Erythroblast (primary cell): ENCODE results near the gene UBE2V1.

ENCODE experiments used
- DNase-seq, 2 experiments: peaks; one replicate each; lab custom pipeline; 2025; lab: John Stamatoyannopoulos, UW
- GATA1 ChIP-seq: IDR thresholded peaks from 2 replicates; pipeline ENCODE4 v1.6.1; 2011; ENCODE audit warnings: low read depth, mild to moderate bottlenecking, control low read depth, low read length, moderate library complexity
- POLR2A ChIP-seq: IDR thresholded peaks from 2 replicates; pipeline ENCODE4 v1.6.1; 2011; ENCODE audit warnings: mild to moderate bottlenecking, low read length

UBE2V1 gene

GRCh38 chr20:50050214-50050613 is 62.7 kb downstream of the UBE2V1 start:
- no peak for TF ChIP-seq POLR2A
- no peak for TF ChIP-seq GATA1
- no peak for DNase-seq

DNA sequence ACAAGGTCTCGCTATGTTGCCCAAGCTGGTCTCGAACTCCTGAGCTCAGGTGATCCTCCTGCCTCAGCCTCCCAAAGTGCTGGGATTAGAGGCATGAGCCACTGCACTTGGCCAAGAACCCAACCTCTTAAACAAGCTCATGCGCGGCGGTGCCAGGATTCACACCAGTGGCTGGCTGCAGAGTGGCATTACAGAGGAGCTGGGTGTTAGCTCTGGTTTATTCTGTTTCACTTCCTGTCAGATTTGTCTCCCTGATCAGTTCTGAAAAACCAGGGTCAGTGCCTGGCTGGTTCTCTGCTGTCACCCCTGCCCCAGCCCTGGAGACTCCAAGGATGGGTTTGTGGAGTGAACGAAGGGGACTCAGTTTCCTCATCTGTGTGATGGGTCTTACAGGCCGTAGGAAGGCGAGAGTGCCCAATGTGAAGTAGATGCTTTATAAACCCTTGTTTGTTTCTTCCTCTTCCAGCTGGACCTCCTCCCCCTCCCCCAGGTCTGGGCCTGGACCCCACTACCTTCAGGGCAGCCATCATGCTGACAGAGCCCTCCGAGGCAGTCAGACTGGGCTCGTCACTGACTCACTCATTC is 63.4 kb downstream of the UBE2V1 start:
- DNase-seq = no peak
- TF ChIP-seq GATA1 (no peak), POLR2A (no peak)

DNA sequence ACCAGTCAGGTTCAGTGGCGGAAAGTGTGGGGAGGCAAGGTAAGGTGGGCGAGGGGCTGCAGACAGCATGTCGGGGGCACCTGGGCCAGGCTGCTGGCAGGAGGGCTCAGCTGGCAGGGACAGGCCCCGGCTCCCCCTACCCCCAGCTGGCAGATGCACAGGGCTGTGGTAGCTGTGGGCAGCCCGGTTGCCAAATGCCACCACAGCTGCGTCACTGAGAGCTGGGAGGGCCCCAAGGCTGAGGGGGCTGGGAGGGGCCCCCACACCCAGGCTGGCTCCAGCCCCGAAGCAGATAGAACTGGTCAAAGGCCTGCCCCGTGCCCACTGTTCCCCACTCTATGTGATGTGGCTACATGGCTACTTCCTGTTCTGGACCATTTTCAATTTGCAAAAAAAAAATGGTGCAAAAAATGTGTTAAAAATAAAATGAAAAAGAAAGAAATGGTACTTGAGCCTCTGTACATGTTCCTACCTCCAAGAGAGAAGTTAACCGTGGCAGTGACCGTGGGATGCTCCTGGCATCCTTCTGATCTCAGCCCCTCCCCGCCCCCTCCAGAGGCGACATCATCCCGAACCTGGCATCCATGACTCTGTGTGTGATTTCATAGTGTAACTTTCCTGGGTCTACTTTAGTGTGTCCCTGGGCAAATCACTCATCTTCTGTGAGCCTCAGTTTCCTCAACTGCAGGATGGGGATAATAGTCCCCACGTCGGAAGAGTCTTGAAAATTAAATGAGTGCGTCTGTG is 64.4 kb downstream of the UBE2V1 start:
- DNase-seq = no peak
- TF ChIP-seq GATA1 (no peak), POLR2A (no peak)

DNA sequence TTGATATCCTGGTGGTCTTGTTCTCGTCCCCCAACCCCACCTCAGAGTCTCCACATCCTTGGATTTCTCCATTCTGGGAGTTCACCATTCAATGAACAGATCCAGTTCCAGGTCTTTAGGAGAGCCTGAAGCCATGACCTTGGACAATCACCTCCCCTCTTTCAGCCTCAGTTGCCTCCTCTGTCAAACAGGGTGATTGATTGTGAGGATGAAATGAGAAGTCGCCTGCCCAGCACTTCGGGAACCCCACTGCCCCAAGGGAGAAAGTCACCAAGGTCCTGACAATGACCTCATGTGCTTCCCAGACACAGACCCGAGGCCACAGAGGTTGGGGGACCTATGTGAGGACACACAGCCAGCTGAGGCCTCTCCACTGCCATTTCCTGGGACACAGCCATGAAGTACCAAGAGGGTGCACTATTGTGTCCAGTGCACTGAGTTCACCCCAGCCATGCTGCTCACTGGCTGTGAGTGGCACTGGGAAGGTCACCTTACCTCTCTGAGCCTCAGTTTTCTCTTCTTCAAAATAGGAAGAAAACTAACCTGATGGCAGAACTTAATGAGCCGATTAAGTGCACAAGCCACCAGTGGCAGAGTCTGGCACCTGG is 68.5 kb downstream of the UBE2V1 start:
- TF ChIP-seq GATA1 (no peak), POLR2A (no peak)
- DNase-seq = no peak

GRCh38 chr20:50043573-50044352 is 69.2 kb downstream of the UBE2V1 start:
- TF ChIP-seq POLR2A = no peak
- TF ChIP-seq GATA1 = no peak
- DNase-seq = no peak

DNA sequence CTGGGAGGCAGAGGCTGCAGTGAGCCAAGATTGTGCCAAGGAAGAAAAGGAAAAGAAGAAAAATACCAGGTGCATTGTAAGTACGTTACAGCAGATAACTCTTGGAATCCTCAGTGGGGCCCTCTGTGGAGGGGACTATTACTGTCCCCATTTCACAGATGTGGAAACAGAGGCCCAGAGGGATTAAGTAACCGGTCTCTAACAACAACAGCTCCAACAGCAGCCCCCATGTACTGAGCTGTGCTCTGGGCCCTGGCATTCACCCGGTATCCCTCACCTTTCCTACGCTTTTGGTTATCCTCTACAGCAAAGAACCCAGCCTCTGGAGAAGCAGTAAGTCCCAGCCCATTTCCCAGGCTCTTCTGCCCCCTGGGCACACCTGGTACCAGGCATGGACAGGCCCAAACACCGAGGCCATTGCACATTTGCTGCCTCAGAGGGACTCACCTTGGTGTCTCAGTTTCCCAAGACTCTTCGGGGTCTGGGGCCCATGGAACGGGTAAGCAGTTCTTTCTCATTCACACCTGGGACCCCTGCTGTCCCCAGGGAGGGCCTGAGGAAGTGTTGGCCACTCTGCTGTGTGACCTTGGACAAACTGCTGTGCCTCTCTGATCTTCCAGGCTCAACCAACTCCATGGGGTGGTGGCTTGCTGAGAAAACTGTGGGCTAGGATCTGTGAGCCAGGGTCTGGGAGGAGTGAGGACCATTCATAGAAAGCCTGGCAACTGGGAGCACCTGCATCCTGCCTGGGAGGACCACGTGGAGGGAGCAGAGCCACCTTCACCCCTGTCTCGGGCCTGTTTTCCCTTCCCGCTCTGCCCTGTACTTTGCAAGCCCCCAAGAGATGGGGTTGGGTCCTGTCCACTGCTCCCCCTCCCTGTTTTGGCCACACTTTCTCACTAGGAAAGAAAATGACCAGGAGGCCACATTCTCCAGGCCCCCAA is 70.3 kb downstream of the UBE2V1 start:
- DNase-seq = no peak
- TF ChIP-seq GATA1 (no peak), POLR2A (no peak)

DNA sequence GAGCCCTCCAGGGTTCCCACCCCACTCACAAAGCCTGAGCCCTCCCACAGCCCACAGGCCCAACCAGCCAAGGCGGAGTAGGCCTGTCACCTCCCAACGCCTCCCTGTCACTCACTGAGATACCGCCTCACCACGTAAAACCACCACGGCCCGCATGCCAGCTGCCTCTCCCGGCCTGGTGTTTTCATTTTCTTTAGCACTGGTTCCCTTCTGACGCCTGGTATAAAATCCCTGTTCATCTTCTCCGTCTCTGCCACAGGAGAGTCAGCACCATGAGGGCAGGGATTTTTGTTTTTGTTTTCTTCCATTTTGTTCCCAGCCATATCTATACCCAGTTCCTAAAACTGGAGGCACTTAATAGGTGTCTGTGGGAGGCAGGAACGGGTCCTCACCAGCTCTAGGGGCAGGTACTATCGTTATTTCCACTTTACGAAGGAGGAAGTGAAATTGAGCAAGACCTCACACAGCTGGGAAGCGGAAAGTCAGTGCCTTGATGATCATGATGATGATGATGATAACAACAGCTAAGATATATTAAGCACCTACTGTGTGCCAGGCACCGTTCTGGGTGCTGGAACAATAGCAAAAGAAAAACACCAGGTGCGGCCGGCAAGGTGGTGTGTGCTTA is 71.6 kb downstream of the UBE2V1 start:
- TF ChIP-seq POLR2A (no peak), GATA1 (no peak)
- DNase-seq = no peak

- DNase-seq = no peak
- TF ChIP-seq POLR2A (no peak), GATA1 (no peak)
Observed at GRCh38 chr20:50040432-50041245, 72.3 kb downstream of the UBE2V1 start.

DNA sequence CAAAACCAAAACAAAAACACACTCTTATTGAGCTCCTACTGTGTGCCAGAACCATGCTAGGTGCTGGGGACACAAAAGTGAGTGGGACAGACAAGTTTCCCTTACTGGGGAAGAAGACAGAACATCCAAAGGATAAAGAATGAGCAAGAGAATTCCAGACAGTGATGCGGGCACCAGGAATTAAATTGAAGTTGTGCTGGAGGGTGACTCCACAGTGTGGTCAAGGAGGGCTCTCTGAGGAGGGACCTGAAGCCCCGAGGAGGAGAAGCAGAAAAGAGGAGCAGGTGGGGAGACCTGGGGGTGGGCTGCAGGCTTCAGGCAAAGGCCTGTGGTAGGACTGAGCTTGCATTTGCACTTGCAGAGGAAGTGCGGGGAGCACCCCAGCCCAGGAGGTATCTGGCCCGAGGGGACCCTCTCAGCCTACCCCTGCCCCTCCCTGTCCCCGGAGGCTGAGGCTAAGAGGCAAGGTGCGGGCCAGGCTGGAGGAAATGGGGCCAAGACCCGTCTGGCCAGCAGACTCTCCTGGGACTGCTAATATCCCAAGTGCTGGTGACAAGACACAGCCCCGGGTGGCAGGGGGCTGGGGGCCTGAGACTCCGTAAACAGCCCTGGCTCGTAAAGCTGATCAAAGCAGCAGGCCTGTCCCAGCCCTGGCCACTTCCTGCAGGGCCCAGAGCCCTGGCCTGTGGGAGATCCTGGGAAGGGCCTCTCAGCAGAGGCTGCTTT is 73.1 kb downstream of the UBE2V1 start:
- no peak for TF ChIP-seq GATA1
- no peak for TF ChIP-seq POLR2A
- no peak for DNase-seq

GRCh38 chr20:50038574-50038991 is 74.4 kb downstream of the UBE2V1 start:
- TF ChIP-seq POLR2A (no peak), GATA1 (no peak)

GRCh38 chr20:50038169-50038568 is 74.8 kb downstream of the UBE2V1 start:
- DNase-seq = no peak
- TF ChIP-seq POLR2A = no peak
- TF ChIP-seq GATA1 = no peak

More at GRCh38 chr20:50038574-50038991, 74.4 kb downstream of the UBE2V1 start:
- no peak for DNase-seq
